Adrenal gland (tissue), 12 donors: Measurements from ENCODE around the gene ACOX3. TPM values are rescaled to one million over a fixed set of nuclear protein-coding genes. Genes with fewer than 3 reads are reported as not detected.

ENCODE experiments used
- DNase-seq, 7 donors: peaks; one replicate each; pipeline ENCODE4 v3.0.0-alpha.2; 2019 to 2020
- H3K27ac ChIP-seq, 5 donors: fragments of 200-600 bp; sonication (generic) in 4 of 5; 1 replicate in 3 of 5; 2 replicates in 2 of 5; pipeline versions ENCODE4 v1.5.1 to v1.8.0; 2016 to 2020; ENCODE audit warnings: mild to moderate bottlenecking in 1 of 5
- H3K27me3 ChIP-seq: fragments of 200-600 bp; 2 replicates; pipeline ENCODE4 v1.8.0; 2021
- H3K36me3 ChIP-seq, 2 donors: fragments of 200-600 bp; replicated peaks in 1 of 2; 1 replicate in 1 of 2; 2 replicates in 1 of 2; pipeline versions ENCODE4 v1.5.1 to v1.8.0; 2018 to 2022
- H3K4me1 ChIP-seq, 2 donors: fragments of 200-600 bp; replicated peaks in 1 of 2; 1 replicate in 1 of 2; 2 replicates in 1 of 2; pipeline versions ENCODE4 v1.5.1 to v1.8.0; 2018 to 2021
- H3K4me3 ChIP-seq, 4 donors: fragments of 200-600 bp; sonication (generic) in 3 of 4; one replicate each; pipeline ENCODE4 v1.5.1; 2016 to 2018
- H3K9me3 ChIP-seq, 3 donors: fragments of 200-600 bp; sonication (generic) in 1 of 3; replicated peaks in 1 of 3; 1 replicate in 2 of 3; 2 replicates in 1 of 3; pipeline versions ENCODE4 v1.5.1 to v1.8.0; 2016 to 2021
- POLR2A ChIP-seq, 2 donors: fragments of 450-650 bp; IDR thresholded peaks; one replicate each; pipeline ENCODE4 v1.6.1; 2017; ENCODE audit warnings: antibody characterized with exemption in 2 of 2, mild to moderate bottlenecking in 2 of 2, moderate library complexity in 1 of 2
- WGBS, 4 donors: extraction: QIAGEN DNeasy Blood & Tissue Kit in 2 of 4; methylation state at CpG; one replicate each; pipeline versions ENCODE4 v1.1.5 to v1.1.7; 2013 to 2017; 5-methylcytosine and 5-hydroxymethylcytosine counted together
- intact Hi-C, 2 donors: fragments of 100-400 bp; cut with DNase I; formaldehyde crosslinking; loops; one replicate each; pipeline versions ENCODE4 v1.14.1 to v1.15.0; 2022 to 2023
- polyA plus RNA-seq, 3 donors: library from polyadenylated mRNA; stranded (reverse); fragments of 200-250 nt in 2 of 3; fragments of 350-450 nt in 1 of 3; fragmentation: Illumina TruSeq in 1 of 3; extraction: RNeasy Lipid Tissue Mini Kit (QIAGEN cat#74804) in 1 of 3; gene quantifications; one replicate each; pipeline ENCODE4 v1.2.3, GENCODE V29; 2013 to 2014
- total RNA-seq, 9 donors: library from RNA; depleted of rRNA in 4 of 9; stranded (reverse); fragments of >200 nt in 4 of 9; fragments of 120-200 nt in 1 of 9; fragmentation: NEBNext Ultra II Directional in 1 of 9; extraction: Animal tissue kit (Norgen Biotek cat#: 25700) in 1 of 9; gene quantifications; one replicate each; pipeline versions ENCODE4 v1.1.0 to v1.2.4, GENCODE V29; 2013 to 2023
- TF ChIP-seq, protein P1 (sequence below), 6 experiments: fragments of 450-650 bp in 4 of 6; fragments of 200-600 bp in 2 of 6; sonication (generic) in 1 of 6; IDR thresholded peaks; 1 replicate in 5 of 6; 2 replicates in 1 of 6; pipeline versions ENCODE4 v1.5.1 to v1.8.0; 2016 to 2021; ENCODE audit warnings: antibody characterized with exemption in 6 of 6, mild to moderate bottlenecking in 2 of 6, moderate library complexity in 1 of 6
- donor health status: healthy with polysubstance abuse.
- donor health status: Bipolar disorder and iron deficiency.
- donor health status: DM: yes; HTN: yes; CAD: no.
- donor health status: DM: no; HTN: no; CAD: no.
- donor health status: DM: no; HTN: no; CAD: no.
- donor health status: DM: yes; HTN: yes; CAD: no.

ACOX3 gene
- total and polyA plus RNA-seq, 12 donors: 10.4 to 44.2 (median 26.3) TPM

DNA sequence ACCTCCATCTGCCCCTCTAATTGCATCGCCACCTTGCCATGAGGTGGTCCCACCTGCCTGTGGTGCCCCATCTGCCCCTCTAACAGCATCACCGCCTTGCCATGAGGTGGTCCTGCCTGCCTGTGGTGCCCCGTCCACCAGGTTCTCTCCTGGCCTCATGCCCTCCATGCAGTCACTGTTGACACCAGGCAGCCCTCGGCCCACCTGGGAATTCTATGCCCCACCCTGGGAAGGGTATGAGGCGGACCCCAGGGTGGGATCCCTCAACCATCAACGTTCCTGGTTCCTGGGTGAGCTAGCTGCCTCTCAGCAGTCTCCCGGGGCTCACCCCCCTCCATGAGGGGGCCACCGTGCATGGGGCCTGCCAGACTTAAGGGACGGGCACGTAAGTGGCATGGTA is 38.9 kb downstream of the ACOX3 start:
- TF ChIP-seq, protein P1, sequence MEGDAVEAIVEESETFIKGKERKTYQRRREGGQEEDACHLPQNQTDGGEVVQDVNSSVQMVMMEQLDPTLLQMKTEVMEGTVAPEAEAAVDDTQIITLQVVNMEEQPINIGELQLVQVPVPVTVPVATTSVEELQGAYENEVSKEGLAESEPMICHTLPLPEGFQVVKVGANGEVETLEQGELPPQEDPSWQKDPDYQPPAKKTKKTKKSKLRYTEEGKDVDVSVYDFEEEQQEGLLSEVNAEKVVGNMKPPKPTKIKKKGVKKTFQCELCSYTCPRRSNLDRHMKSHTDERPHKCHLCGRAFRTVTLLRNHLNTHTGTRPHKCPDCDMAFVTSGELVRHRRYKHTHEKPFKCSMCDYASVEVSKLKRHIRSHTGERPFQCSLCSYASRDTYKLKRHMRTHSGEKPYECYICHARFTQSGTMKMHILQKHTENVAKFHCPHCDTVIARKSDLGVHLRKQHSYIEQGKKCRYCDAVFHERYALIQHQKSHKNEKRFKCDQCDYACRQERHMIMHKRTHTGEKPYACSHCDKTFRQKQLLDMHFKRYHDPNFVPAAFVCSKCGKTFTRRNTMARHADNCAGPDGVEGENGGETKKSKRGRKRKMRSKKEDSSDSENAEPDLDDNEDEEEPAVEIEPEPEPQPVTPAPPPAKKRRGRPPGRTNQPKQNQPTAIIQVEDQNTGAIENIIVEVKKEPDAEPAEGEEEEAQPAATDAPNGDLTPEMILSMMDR (IDR thresholded peaks at IDR 0.05): no peak
- no peak for TF ChIP-seq POLR2A (IDR thresholded peaks at IDR 0.05)
- Histone ChIP-seq H3K4me3 (no peak overlapping the region), H3K36me3 (peaks cover 0 to 27% of the 10 kb centered on the region in 2 donors), H3K9me3 (no peaks in the 10 kb centered on the region), H3K4me1 (peaks cover 0 to 15% of the 10 kb centered on the region in 2 donors), H3K27ac (peak overlapping the region in 1 of 5 donors; percentile 71), H3K27me3 (no peaks in the 10 kb centered on the region)
- WGBS, 4 donors: 88 to 100% (median 91%) methylated on average over 1 to 10 of the region's 10 CpGs
- intact Hi-C loops: loop anchor here (2.0 to 5.0 kb wide), 2 partner anchors 159 to 224 kb away; no protein-coding TSS in a partner anchor
- DNase-seq: no peak

DNA sequence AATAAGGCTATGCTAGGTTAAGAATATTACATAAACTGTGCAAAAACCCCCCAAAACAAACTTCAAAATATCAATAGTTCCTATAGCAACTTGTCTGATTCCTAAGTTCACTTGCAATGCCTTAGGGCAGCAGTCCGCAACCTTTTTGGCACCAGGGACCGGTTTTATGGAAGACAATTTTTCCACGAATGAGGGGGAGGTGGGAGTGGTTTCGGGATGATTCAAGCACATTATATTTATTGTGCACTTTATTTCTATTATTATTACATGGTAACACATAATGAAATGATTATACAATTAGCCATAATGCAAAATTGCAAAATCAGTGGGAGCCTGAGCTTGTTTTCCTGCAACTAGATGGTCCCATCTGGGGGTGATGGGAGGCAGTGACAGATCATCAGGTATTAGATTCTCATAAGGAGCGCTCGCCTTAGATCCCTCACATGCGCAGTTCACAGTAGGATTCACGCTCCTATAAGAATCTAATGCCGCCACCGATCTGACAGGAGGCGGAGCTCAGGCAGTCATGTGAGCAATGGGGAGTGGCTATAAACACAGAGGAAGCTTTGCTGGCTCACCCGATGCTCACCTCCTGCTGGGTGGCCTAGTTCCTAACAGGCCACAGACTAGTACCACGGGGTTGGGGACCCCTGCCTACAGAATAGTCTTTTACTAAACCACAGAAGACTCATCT is 39.7 kb downstream of the ACOX3 start:
- H3K4me1 ChIP-seq: peaks cover 0 to 15% of the 10 kb centered on the region in 2 donors
- peaks cover 0 to 20% of the 10 kb centered on the region in 2 donors for H3K36me3 ChIP-seq
- TF ChIP-seq POLR2A (IDR thresholded peaks at IDR 0.05): no peak
- TF ChIP-seq, protein P1 (IDR thresholded peaks at IDR 0.05): no peak
- 92 to 94% (median 92%) methylated on average over 12 to 13 of the region's 13 CpGs for WGBS, 4 donors
- no peak overlapping the region for H3K4me3 ChIP-seq
- H3K27ac ChIP-seq: no peak overlapping the region
- no peaks in the 10 kb centered on the region for H3K9me3 ChIP-seq
- intact Hi-C loops: loop anchor here in 1 of 2 donors (5.0 kb wide), 1 partner anchor 223 kb away; no protein-coding TSS in a partner anchor
- no peaks in the 10 kb centered on the region for H3K27me3 ChIP-seq
- no peak for DNase-seq

DNA sequence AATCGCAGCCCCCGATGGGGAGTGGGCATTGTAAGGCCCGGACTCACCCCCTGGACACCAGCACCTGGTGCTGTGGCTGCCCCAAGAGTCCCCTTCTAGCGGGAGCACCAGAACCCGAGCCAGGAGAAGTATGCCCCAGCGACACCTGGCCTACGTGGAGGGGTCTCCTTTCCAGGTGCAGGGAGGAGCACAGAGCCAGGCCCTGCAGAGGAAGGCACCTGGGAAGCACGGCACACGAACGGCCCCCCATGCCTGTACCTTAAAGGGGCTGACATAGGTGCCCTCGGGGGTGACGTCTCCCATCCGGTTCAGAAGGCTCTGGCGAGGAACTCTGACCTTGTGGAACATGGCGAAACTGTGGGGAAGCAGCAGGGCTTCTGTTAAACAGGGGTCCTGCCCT is 41.2 kb downstream of the ACOX3 start:
- no peaks in the 10 kb centered on the region for H3K9me3 ChIP-seq
- H3K4me1 ChIP-seq: peaks cover 5 to 21% of the 10 kb centered on the region in 2 donors
- WGBS, 4 donors: 84 to 98% (median 96%) methylated on average over 8 to 15 of the region's 15 CpGs
- H3K27ac ChIP-seq: no peak overlapping the region
- TF ChIP-seq POLR2A (IDR thresholded peaks at IDR 0.05): no peak
- TF ChIP-seq, protein P1 (IDR thresholded peaks at IDR 0.05): no peak
- intact Hi-C loops: no loop called here
- H3K4me3 ChIP-seq: no peak overlapping the region
- DNase-seq: no peak
- no peaks in the 10 kb centered on the region for H3K27me3 ChIP-seq
- H3K36me3 ChIP-seq: peaks cover 0 to 11% of the 10 kb centered on the region in 2 donors

DNA sequence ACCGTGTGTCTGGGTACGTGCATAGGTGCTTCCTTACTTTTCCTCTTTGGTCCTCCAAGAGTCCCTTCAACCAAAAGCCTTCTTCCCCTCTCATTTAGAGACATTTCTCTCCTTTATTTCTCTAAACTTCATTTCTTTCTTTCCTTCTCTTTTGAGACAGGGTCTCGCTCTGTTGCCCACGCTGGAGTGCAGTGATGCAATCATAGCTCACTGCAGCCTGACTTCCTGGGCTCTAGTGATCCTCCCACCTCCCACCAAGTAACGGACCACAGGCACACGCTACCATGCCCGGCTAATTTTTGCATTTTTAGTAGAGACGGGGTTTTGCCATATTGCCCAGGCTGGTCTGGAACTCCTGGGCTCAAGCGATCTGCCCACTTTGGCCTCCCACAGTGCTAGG is 42.2 kb downstream of the ACOX3 start:
- no peaks in the 10 kb centered on the region for H3K27me3 ChIP-seq
- DNase-seq: no peak
- TF ChIP-seq POLR2A (IDR thresholded peaks at IDR 0.05): no peak
- TF ChIP-seq, protein P1 (IDR thresholded peaks at IDR 0.05): no peak
- peaks cover 0 to 11% of the 10 kb centered on the region in 2 donors for H3K36me3 ChIP-seq
- H3K27ac ChIP-seq: no peak overlapping the region
- H3K4me3 ChIP-seq: no peak overlapping the region
- H3K9me3 ChIP-seq: no peaks in the 10 kb centered on the region
- intact Hi-C loops: no loop called here
- H3K4me1 ChIP-seq: peaks cover 15 to 28% of the 10 kb centered on the region in 2 donors
- WGBS, 4 donors: 89 to 94% (median 92%) methylated on average over 9 of the region's 9 CpGs
